Measurements from ENCODE around the gene GATAD2B. TPM values are rescaled to one million over a fixed set of nuclear protein-coding genes. Genes with fewer than 3 reads are reported as not detected.

The GATAD2B gene
- polyA plus RNA-seq, 3 donors, result 1.1 to 11.0 (median 2.0) TPM

- Histone ChIP-seq H3K36me3 (replicated peaks in 1 of 2; ENCODE audit: control insufficient read depth in 1 of 2, insufficient read depth in 2 of 2, low read length in 2 of 2) (peaks cover 2 to 12% of the 10 kb centered on the region in 2 donors), H2AFZ (ENCODE audit: insufficient read depth, low read depth, low read length, poor library complexity, severe bottlenecking) (no peak overlapping the region), H3K4me1 (ENCODE audit: control insufficient read depth in 1 of 2, insufficient read depth in 2 of 2, low read length in 2 of 2) (peaks cover 16 to 20% of the 10 kb centered on the region in 2 donors), H3K79me2 (ENCODE audit: insufficient read depth, low read length) (peaks cover 87% of the 10 kb centered on the region), H3K4me3 (replicated peaks in 1 of 3; ENCODE audit: low read depth in 2 of 3, low read length in 3 of 3) (no peak overlapping the region), H3K4me2 (replicated peaks; ENCODE audit: extremely low read depth, low read length, poor library complexity, severe bottlenecking) (no peak overlapping the region), H4K20me1 (ENCODE audit: insufficient read depth, low read length) (peaks cover 97% of the 10 kb centered on the region), H3K9me3 (replicated peaks in 1 of 2; ENCODE audit: control insufficient read depth in 1 of 2, insufficient read depth in 1 of 2, low read length in 2 of 2) (no peaks in the 10 kb centered on the region), H3K9ac (ENCODE audit: insufficient read depth, low read length, poor library complexity, severe bottlenecking) (no peak overlapping the region), H3K27ac (ENCODE audit: low read depth in 1 of 2, low read length in 2 of 2) (no peak overlapping the region), H3K27me3 (ENCODE audit: control insufficient read depth in 2 of 2, insufficient read depth in 2 of 2, low read length in 2 of 2) (no peaks in the 10 kb centered on the region)
- WGBS (ENCODE audit: insufficient coverage), result no CpG with 5 or more reads among the region's 1 CpG
- no peak overlapping the region for H3K4me3 Mint-ChIP-seq
- DNase-seq, result no peak
- H3K27ac Mint-ChIP-seq, result no peak overlapping the region
- no peaks in the 10 kb centered on the region for H3K9me3 Mint-ChIP-seq
- no peak for TF ChIP-seq CTCF (IDR thresholded peaks at IDR 0.05)
- peaks cover 10 to 37% of the 10 kb centered on the region in 2 donors for H3K36me3 Mint-ChIP-seq
- intact Hi-C loops (cut with micrococcal nuclease), result loop anchor here in 1 of 2 donors (10.0 kb wide), 1 partner anchor 62 kb away; no protein-coding TSS in a partner anchor
- H3K4me1 Mint-ChIP-seq, result peaks cover 19% of the 10 kb centered on the region
- H3K27me3 Mint-ChIP-seq (ENCODE audit: low read depth in 3 of 3), result peaks cover 0 to 3% (median 0%) of the 10 kb centered on the region in 3 donors
Observed at GRCh38 chr1:153877112-153877511, 45.7 kb downstream of the GATAD2B start.

DNA sequence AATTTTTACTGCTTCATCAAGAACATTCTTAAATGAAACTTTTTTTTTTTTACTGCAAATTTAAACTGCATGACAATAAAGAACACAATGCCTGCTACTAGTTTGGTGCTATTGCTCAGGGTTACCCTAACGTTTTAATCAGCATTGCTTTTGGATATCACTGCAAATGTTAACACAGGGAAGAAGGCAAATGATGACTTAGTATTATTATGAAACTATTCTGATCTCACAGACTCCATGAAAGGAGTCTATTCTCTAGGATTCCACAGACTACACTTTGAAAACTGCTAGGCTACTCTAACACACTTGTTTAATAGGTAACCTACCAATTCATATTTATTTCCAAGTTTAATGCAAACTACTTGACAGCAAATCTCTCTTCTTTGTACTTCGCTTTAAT is 49.8 kb downstream of the GATAD2B start:
- Mint-ChIP-seq H3K4me3 (no peak overlapping the region), H3K9me3 (no peaks in the 10 kb centered on the region), H3K4me1 (peaks cover 19% of the 10 kb centered on the region), H3K27me3 (ENCODE audit: low read depth in 3 of 3) (no peaks in the 10 kb centered on the region), H3K27ac (peak overlapping the region in 4 of 7 donors; percentile 18 to 72 (median 53)), H3K36me3 (peaks cover 16 to 30% of the 10 kb centered on the region in 2 donors)
- 100% methylated on average over 1 of the region's 2 CpGs for WGBS (ENCODE audit: insufficient coverage)
- Histone ChIP-seq H3K27ac (ENCODE audit: low read depth in 1 of 2, low read length in 2 of 2) (peak overlapping the region in 1 of 2 donors; percentile 49), H3K4me1 (ENCODE audit: control insufficient read depth in 1 of 2, insufficient read depth in 2 of 2, low read length in 2 of 2) (peaks cover 16 to 17% of the 10 kb centered on the region in 2 donors), H3K36me3 (replicated peaks in 1 of 2; ENCODE audit: control insufficient read depth in 1 of 2, insufficient read depth in 2 of 2, low read length in 2 of 2) (peaks cover 2 to 22% of the 10 kb centered on the region in 2 donors), H3K27me3 (ENCODE audit: control insufficient read depth in 2 of 2, insufficient read depth in 2 of 2, low read length in 2 of 2) (no peaks in the 10 kb centered on the region), H2AFZ (ENCODE audit: insufficient read depth, low read depth, low read length, poor library complexity, severe bottlenecking) (no peak overlapping the region), H3K4me2 (replicated peaks; ENCODE audit: extremely low read depth, low read length, poor library complexity, severe bottlenecking) (no peak overlapping the region), H3K4me3 (replicated peaks in 1 of 3; ENCODE audit: low read depth in 2 of 3, low read length in 3 of 3) (no peak overlapping the region), H3K9me3 (replicated peaks in 1 of 2; ENCODE audit: control insufficient read depth in 1 of 2, insufficient read depth in 1 of 2, low read length in 2 of 2) (no peaks in the 10 kb centered on the region), H4K20me1 (ENCODE audit: insufficient read depth, low read length) (peaks cover 92% of the 10 kb centered on the region), H3K9ac (ENCODE audit: insufficient read depth, low read length, poor library complexity, severe bottlenecking) (no peak overlapping the region), H3K79me2 (ENCODE audit: insufficient read depth, low read length) (peaks cover 82% of the 10 kb centered on the region)
- intact Hi-C loops (cut with micrococcal nuclease), result loop anchor here in 1 of 2 donors (10.0 kb wide), 1 partner anchor 58 kb away; no protein-coding TSS in a partner anchor
- DNase-seq, result no peak
- no peak for TF ChIP-seq CTCF (IDR thresholded peaks at IDR 0.05)

Data from CD14-positive monocyte (primary cell).